GM23338 (cell line): ENCODE data around the gene RAB3GAP2. TPM values are rescaled to one million over a fixed set of nuclear protein-coding genes. Genes with fewer than 3 reads are reported as not detected.

Experiments used
- ATAC-seq: fragments of 200-7000 bp; cut with Tn5 transposase; 3 replicates; pipeline ENCODE4 v1.9.1; 2020
- DNase-seq: peaks from one replicate; pipeline ENCODE4 v3.0.0-alpha.2; 2015; ENCODE audit warnings: low spot score
- H2AFZ ChIP-seq: fragments of 200-600 bp; sonication (generic); 2 replicates; pipeline ENCODE4 v1.8.0; 2016; ENCODE audit warnings: antibody characterized with exemption, mild to moderate bottlenecking, moderate library complexity
- H3F3A ChIP-seq: fragments of 200-600 bp; sonication (generic); replicated peaks from 2 replicates; pipeline ENCODE4 v1.8.0; 2017; ENCODE audit warnings: antibody characterized with exemption, mixed run types, low read depth
- H3K27ac ChIP-seq: fragments of 200-600 bp; sonication (generic); 2 replicates; pipeline ENCODE4 v1.6.1; 2016; ENCODE audit warnings: low read depth
- H3K27me3 ChIP-seq: fragments of 200-600 bp; sonication (generic); 2 replicates; pipeline ENCODE4 v1.8.0; 2016; ENCODE audit warnings: mild to moderate bottlenecking, mixed run types, moderate library complexity; ENCODE audit not compliant: insufficient read depth
- H3K36me3 ChIP-seq: fragments of 200-600 bp; sonication (generic); 2 replicates; pipeline ENCODE4 v1.8.0; 2016; ENCODE audit warnings: mild to moderate bottlenecking; ENCODE audit not compliant: insufficient read depth
- H3K4me1 ChIP-seq: fragments of 200-600 bp; sonication (generic); 2 replicates; pipeline ENCODE4 v1.8.0; 2016; ENCODE audit warnings: mild to moderate bottlenecking, moderate library complexity; ENCODE audit not compliant: insufficient read depth
- H3K4me2 ChIP-seq: fragments of 200-600 bp; sonication (generic); 2 replicates; pipeline ENCODE4 v1.7.1; 2017; ENCODE audit warnings: mixed run types
- H3K4me3 ChIP-seq: fragments of 200-600 bp; sonication (generic); 2 replicates; pipeline ENCODE4 v1.6.1; 2016; ENCODE audit warnings: mixed run types
- H3K79me2 ChIP-seq: fragments of 200-600 bp; sonication (generic); replicated peaks from 2 replicates; pipeline ENCODE4 v1.8.0; 2017; ENCODE audit warnings: mild to moderate bottlenecking; ENCODE audit not compliant: insufficient read depth
- H3K9me2 ChIP-seq: fragments of 200-600 bp; sonication (generic); 2 replicates; pipeline ENCODE4 v1.8.0; 2017; ENCODE audit not compliant: insufficient read depth
- H4K20me1 ChIP-seq: fragments of 200-600 bp; sonication (generic); replicated peaks from 2 replicates; pipeline ENCODE4 v1.8.0; 2017; ENCODE audit warnings: mild to moderate bottlenecking; ENCODE audit not compliant: insufficient read depth
- H3K27ac Mint-ChIP-seq: 2 replicates; pipeline ENCODE4 v1.8.0; 2020; ENCODE audit warnings: inconsistent platforms, mild to moderate bottlenecking, moderate library complexity, mixed read lengths
- H3K27me3 Mint-ChIP-seq: 3 replicates; pipeline ENCODE4 v1.8.0; 2022; ENCODE audit warnings: low read depth, mild to moderate bottlenecking, moderate library complexity, mixed read lengths, inconsistent platforms; ENCODE audit not compliant: insufficient read depth, poor library complexity
- H3K36me3 Mint-ChIP-seq: 3 replicates; pipeline ENCODE4 v1.8.0; 2021; ENCODE audit warnings: low read depth, mild to moderate bottlenecking, inconsistent platforms, moderate library complexity, mixed read lengths
- H3K4me1 Mint-ChIP-seq: 3 replicates; pipeline ENCODE4 v1.8.0; 2020; ENCODE audit warnings: mild to moderate bottlenecking, inconsistent platforms, mixed read lengths
- H3K4me3 Mint-ChIP-seq: 3 replicates; pipeline ENCODE4 v1.8.0; 2021; ENCODE audit warnings: moderate library complexity, mild to moderate bottlenecking, inconsistent platforms, mixed read lengths
- H3K9me3 Mint-ChIP-seq: 3 replicates; pipeline ENCODE4 v1.8.0; 2020; ENCODE audit warnings: moderate library complexity, mild to moderate bottlenecking, inconsistent platforms, mixed read lengths
- CREB1 ChIP-seq: fragments of 250-450 bp; sonication (Bioruptor Pico); IDR thresholded peaks from 2 replicates; pipeline ENCODE4 v1.5.0; 2020; ENCODE audit warnings: low read depth, mild to moderate bottlenecking, moderate library complexity
- POLR2AphosphoS5 ChIP-seq: IDR thresholded peaks from 2 replicates; pipeline ENCODE4 v1.6.1; 2016; ENCODE audit warnings: antibody characterized with exemption, low read depth
- STAT1 ChIP-seq: IDR thresholded peaks from one replicate; pipeline ENCODE4 v1.6.1; 2016; ENCODE audit warnings: antibody characterized with exemption; ENCODE audit not compliant: unreplicated experiment
- ZNF331 ChIP-seq: fragments of 250-450 bp; sonication (Bioruptor Pico); IDR thresholded peaks from 2 replicates; pipeline ENCODE4 v1.5.0; 2020; ENCODE audit warnings: low read depth, mild to moderate bottlenecking, moderate library complexity
- polyA plus RNA-seq: library from polyadenylated mRNA; unstranded; fragments of >200 nt; fragmentation: Nextera tagmentation; extraction: Ambion mirVana; gene quantifications from 2 replicates; pipeline ENCODE4 v1.2.1, GENCODE V29; 2016
- total RNA-seq: library from RNA; depleted of rRNA; stranded (reverse); fragments of >200 nt; shearing (Covaris generic); gene quantifications from 2 replicates; pipeline ENCODE4 v1.2.3, GENCODE V29; 2014
- TF ChIP-seq, protein P1 (sequence below): fragments of 250-450 bp; sonication (Bioruptor Pico); IDR thresholded peaks from 2 replicates; pipeline ENCODE4 v1.5.0; 2020; ENCODE audit warnings: mild to moderate bottlenecking, moderate library complexity
- TF ChIP-seq, protein P2 (sequence below): IDR thresholded peaks from 2 replicates; pipeline ENCODE4 v1.6.1; 2016; ENCODE audit warnings: antibody characterized with exemption

RAB3GAP2 gene
- total and polyA plus RNA-seq, 2 experiments from 2014 or later: 19.4 to 44.6 TPM

DNA sequence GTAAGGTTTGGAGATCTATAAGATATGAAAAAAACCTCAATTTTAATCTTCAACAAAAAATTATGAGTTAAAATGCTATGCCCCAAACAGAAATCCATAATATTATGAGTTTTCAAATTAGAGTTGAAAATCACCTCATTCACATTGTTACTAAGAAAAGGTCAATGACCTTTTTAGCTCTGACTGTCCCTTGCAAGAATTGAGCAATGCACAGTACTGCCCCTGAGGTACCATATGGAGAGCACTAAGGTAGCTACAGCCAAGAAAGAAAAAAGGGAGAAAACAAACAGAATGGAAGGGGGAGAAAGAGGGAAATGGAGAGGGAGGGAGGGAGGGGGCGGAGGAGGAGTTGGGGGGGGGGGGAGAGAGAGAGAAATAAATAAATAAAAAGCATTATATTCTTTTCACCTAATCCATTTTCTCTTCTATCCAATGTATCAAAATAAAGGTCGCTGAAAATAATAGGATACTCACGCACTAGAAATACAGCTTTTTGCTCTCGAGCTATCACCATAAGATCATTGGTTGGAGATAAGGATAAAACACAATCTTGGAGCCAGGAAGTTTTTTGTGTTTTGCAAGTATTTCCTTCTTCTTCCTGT is 58.8 kb downstream of the RAB3GAP2 start:
- peaks cover 12% of the 10 kb centered on the region for H3K4me1 Mint-ChIP-seq
- Histone ChIP-seq H3K9me2 (no peaks in the 10 kb centered on the region), H3K4me3 (no peak overlapping the region), H4K20me1 (no peaks in the 10 kb centered on the region), H3K27ac (no peak overlapping the region), H3K4me2 (no peak overlapping the region), H3K79me2 (peaks cover 37% of the 10 kb centered on the region), H3K4me1 (peaks cover 7% of the 10 kb centered on the region; the same call in 1 of the 2 replicates), H3F3A (no peaks in the 10 kb centered on the region), H3K36me3 (peaks cover 6% of the 10 kb centered on the region; the same call in 1 of the 2 replicates), H3K27me3 (no peaks in the 10 kb centered on the region), H2AFZ (no peak overlapping the region)
- no peaks in the 10 kb centered on the region for H3K9me3 Mint-ChIP-seq
- TF ChIP-seq, protein P1, sequence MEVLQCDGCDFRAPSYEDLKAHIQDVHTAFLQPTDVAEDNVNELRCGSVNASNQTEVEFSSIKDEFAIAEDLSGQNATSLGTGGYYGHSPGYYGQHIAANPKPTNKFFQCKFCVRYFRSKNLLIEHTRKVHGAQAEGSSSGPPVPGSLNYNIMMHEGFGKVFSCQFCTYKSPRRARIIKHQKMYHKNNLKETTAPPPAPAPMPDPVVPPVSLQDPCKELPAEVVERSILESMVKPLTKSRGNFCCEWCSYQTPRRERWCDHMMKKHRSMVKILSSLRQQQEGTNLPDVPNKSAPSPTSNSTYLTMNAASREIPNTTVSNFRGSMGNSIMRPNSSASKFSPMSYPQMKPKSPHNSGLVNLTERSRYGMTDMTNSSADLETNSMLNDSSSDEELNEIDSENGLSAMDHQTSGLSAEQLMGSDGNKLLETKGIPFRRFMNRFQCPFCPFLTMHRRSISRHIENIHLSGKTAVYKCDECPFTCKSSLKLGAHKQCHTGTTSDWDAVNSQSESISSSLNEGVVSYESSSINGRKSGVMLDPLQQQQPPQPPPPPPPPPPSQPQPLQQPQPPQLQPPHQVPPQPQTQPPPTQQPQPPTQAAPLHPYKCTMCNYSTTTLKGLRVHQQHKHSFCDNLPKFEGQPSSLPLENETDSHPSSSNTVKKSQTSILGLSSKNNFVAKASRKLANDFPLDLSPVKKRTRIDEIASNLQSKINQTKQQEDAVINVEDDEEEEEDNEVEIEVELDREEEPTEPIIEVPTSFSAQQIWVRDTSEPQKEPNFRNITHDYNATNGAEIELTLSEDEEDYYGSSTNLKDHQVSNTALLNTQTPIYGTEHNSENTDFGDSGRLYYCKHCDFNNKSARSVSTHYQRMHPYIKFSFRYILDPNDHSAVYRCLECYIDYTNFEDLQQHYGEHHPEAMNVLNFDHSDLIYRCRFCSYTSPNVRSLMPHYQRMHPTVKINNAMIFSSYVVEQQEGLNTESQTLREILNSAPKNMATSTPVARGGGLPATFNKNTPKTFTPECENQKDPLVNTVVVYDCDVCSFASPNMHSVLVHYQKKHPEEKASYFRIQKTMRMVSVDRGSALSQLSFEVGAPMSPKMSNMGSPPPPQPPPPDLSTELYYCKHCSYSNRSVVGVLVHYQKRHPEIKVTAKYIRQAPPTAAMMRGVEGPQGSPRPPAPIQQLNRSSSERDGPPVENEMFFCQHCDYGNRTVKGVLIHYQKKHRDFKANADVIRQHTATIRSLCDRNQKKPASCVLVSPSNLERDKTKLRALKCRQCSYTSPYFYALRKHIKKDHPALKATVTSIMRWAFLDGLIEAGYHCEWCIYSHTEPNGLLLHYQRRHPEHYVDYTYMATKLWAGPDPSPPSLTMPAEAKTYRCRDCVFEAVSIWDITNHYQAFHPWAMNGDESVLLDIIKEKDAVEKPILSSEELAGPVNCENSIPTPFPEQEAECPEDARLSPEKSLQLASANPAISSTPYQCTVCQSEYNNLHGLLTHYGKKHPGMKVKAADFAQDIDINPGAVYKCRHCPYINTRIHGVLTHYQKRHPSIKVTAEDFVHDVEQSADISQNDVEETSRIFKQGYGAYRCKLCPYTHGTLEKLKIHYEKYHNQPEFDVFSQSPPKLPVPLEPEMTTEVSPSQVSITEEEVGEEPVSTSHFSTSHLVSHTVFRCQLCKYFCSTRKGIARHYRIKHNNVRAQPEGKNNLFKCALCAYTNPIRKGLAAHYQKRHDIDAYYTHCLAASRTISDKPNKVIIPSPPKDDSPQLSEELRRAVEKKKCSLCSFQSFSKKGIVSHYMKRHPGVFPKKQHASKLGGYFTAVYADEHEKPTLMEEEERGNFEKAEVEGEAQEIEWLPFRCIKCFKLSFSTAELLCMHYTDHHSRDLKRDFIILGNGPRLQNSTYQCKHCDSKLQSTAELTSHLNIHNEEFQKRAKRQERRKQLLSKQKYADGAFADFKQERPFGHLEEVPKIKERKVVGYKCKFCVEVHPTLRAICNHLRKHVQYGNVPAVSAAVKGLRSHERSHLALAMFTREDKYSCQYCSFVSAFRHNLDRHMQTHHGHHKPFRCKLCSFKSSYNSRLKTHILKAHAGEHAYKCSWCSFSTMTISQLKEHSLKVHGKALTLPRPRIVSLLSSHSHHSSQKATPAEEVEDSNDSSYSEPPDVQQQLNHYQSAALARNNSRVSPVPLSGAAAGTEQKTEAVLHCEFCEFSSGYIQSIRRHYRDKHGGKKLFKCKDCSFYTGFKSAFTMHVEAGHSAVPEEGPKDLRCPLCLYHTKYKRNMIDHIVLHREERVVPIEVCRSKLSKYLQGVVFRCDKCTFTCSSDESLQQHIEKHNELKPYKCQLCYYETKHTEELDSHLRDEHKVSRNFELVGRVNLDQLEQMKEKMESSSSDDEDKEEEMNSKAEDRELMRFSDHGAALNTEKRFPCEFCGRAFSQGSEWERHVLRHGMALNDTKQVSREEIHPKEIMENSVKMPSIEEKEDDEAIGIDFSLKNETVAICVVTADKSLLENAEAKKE: no peak
- TF ChIP-seq CREB1 (CRISPR knock-in tag): no peak
- TF ChIP-seq POLR2AphosphoS5: no peak
- no peak for TF ChIP-seq STAT1
- no peak for TF ChIP-seq ZNF331 (CRISPR knock-in tag)
- H3K36me3 Mint-ChIP-seq: peaks cover 22% of the 10 kb centered on the region
- H3K27ac Mint-ChIP-seq: no peak overlapping the region
- peaks cover 4% of the 10 kb centered on the region for H3K27me3 Mint-ChIP-seq
- ATAC-seq (no peak), DNase-seq (no peak)
- no peak overlapping the region for H3K4me3 Mint-ChIP-seq

DNA sequence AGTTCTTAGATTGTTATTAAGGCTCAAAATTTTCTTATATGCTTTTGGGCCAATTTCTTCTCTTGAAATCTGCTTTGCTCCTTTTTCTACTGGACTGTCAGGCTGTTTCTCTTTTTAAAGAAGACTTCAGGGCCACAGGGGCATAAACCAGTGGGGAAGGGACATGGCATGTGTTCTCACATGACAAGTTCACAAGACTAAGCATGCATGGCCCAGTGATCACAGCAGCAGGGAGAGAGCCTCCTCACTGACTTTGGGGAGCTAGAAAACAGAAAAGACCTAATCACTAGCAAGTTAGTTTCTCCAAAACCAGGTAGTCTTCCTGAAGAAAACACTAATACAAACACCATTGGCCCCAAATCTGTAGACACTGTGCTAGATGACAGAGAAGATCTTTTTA is 64.8 kb downstream of the RAB3GAP2 start:
- Mint-ChIP-seq H3K4me3 (no peak overlapping the region), H3K27ac (no peak overlapping the region; the same call in 1 of the 2 replicates), H3K36me3 (peaks cover 54% of the 10 kb centered on the region), H3K4me1 (no peaks in the 10 kb centered on the region), H3K9me3 (no peaks in the 10 kb centered on the region), H3K27me3 (no peaks in the 10 kb centered on the region)
- Histone ChIP-seq H3K4me1 (no peaks in the 10 kb centered on the region), H3K27me3 (no peaks in the 10 kb centered on the region), H2AFZ (no peak overlapping the region), H3K4me2 (no peak overlapping the region), H3K4me3 (no peak overlapping the region), H4K20me1 (peaks cover 5% of the 10 kb centered on the region; the same call in 1 of the 2 replicates), H3K27ac (no peak overlapping the region), H3F3A (no peaks in the 10 kb centered on the region), H3K9me2 (no peaks in the 10 kb centered on the region), H3K79me2 (no peaks in the 10 kb centered on the region), H3K36me3 (peaks cover 30% of the 10 kb centered on the region)
- DNase-seq: no peak
- no peak for ATAC-seq
- TF ChIP-seq, protein P2, sequence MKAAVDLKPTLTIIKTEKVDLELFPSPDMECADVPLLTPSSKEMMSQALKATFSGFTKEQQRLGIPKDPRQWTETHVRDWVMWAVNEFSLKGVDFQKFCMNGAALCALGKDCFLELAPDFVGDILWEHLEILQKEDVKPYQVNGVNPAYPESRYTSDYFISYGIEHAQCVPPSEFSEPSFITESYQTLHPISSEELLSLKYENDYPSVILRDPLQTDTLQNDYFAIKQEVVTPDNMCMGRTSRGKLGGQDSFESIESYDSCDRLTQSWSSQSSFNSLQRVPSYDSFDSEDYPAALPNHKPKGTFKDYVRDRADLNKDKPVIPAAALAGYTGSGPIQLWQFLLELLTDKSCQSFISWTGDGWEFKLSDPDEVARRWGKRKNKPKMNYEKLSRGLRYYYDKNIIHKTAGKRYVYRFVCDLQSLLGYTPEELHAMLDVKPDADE: no peak
